Common myeloid progenitor, CD34-positive (primary cell): ENCODE data around the gene MCCD1.
"Not testable (repeated sequence)": the region's sequence is repeated elsewhere in the genome, so short reads cannot be mapped to it uniquely, and the experiment has no call there.

Experiments used
- CTCF ChIA-PET: fragments of 350-600 bp; sonication (Branson Sonifier 250); formaldehyde crosslinking; loops from one replicate; lab custom pipeline; 2021; ENCODE audit warnings: antibody characterized with exemption; lab: Charles Lee
- POLR2A ChIA-PET: fragments of 350-600 bp; sonication (Branson Sonifier 250); formaldehyde crosslinking; loops from one replicate; lab custom pipeline; 2021; ENCODE audit warnings: antibody characterized with exemption; lab: Charles Lee
- DNase-seq, 3 donors: peaks; one replicate each; pipeline versions ENCODE4 v3.0.0 to v3.0.0-alpha.2; 2013
- H3K27ac ChIP-seq, 2 experiments: 1 replicate in 1 of 2; 2 replicates in 1 of 2; pipeline ENCODE4 v1.7.0; 2013; ENCODE audit warnings: inconsistent platforms in 2 of 2, low read length in 2 of 2, mild to moderate bottlenecking in 2 of 2, low read depth in 1 of 2, moderate library complexity in 1 of 2; ENCODE audit not compliant: severe bottlenecking in 2 of 2, insufficient read depth in 1 of 2, poor library complexity in 1 of 2
- H3K27me3 ChIP-seq, 5 experiments: replicated peaks in 2 of 5; 1 replicate in 3 of 5; 2 replicates in 2 of 5; pipeline versions ENCODE4 v1.6.1 to v1.7.0; 2013; ENCODE audit warnings: low read length in 4 of 5, mild to moderate bottlenecking in 2 of 5, moderate library complexity in 2 of 5, inconsistent platforms in 1 of 5; ENCODE audit not compliant: insufficient read depth in 5 of 5, control insufficient read depth in 4 of 5
- H3K36me3 ChIP-seq, 4 experiments: 1 replicate in 2 of 4; 2 replicates in 2 of 4; pipeline versions ENCODE4 v1.6.1 to v1.7.0; 2013; ENCODE audit warnings: low read length in 3 of 4, control low read depth in 1 of 4, mild to moderate bottlenecking in 1 of 4; ENCODE audit not compliant: control insufficient read depth in 4 of 4, insufficient read depth in 4 of 4
- H3K4me1 ChIP-seq, 4 experiments: 1 replicate in 3 of 4; 2 replicates in 1 of 4; pipeline versions ENCODE4 v1.6.1 to v1.7.1; 2013; ENCODE audit warnings: low read length in 3 of 4, mild to moderate bottlenecking in 3 of 4, control low read depth in 1 of 4, inconsistent platforms in 1 of 4, moderate library complexity in 1 of 4; ENCODE audit not compliant: control insufficient read depth in 4 of 4, insufficient read depth in 4 of 4; ENCODE audit errors: control extremely low read depth in 1 of 4
- H3K4me3 ChIP-seq, 7 experiments: 1 replicate in 4 of 7; 2 replicates in 3 of 7; pipeline versions ENCODE4 v1.5.1 to v1.7.0; 2013; ENCODE audit warnings: mild to moderate bottlenecking in 7 of 7, low read length in 6 of 7, moderate library complexity in 6 of 7, inconsistent platforms in 2 of 7, low read depth in 2 of 7, control low read depth in 1 of 7; ENCODE audit not compliant: insufficient read depth in 4 of 7, control insufficient read depth in 1 of 7; ENCODE audit errors: extremely low read depth in 1 of 7
- H3K9me3 ChIP-seq, 5 experiments: 1 replicate in 4 of 5; 2 replicates in 1 of 5; pipeline versions ENCODE4 v1.6.1 to v1.7.1; 2013; ENCODE audit warnings: low read length in 4 of 5, mild to moderate bottlenecking in 2 of 5, inconsistent platforms in 1 of 5, low read depth in 1 of 5, moderate library complexity in 1 of 5; ENCODE audit not compliant: control insufficient read depth in 4 of 5, insufficient read depth in 2 of 5; ENCODE audit errors: control extremely low read depth in 1 of 5
- WGBS: methylation state at CpG from one replicate; pipeline ENCODE4 v1.1.5; 2013; ENCODE audit not compliant: insufficient coverage; 5-methylcytosine and 5-hydroxymethylcytosine counted together

MCCD1 gene

GRCh38 chr6:31486065-31486837 lies 42.5 kb upstream of the MCCD1 start:
- CTCF ChIA-PET, H3K27me3 ChIP-seq, H3K27ac ChIP-seq, H3K4me3 ChIP-seq, H3K4me1 ChIP-seq, H3K9me3 ChIP-seq, DNase-seq, POLR2A ChIA-PET, H3K36me3 ChIP-seq: not testable (repeated sequence)
- WGBS, result no CpG with 5 or more reads among the region's 9 CpGs

- CTCF ChIA-PET, DNase-seq, H3K4me1 ChIP-seq, H3K27ac ChIP-seq, H3K36me3 ChIP-seq, POLR2A ChIA-PET, H3K4me3 ChIP-seq, H3K9me3 ChIP-seq, H3K27me3 ChIP-seq: not testable (repeated sequence)
- WGBS, result 83% methylated on average over 1 of the region's 6 CpGs
These were observed 41.1 kb upstream of the MCCD1 start for GRCh38 chr6:31487674-31488073.

GRCh38 chr6:31489086-31489485 lies 39.7 kb upstream of the MCCD1 start:
- Histone ChIP-seq H3K4me3 (no peak overlapping the region), H3K4me1 (peaks cover 0 to 9% (median 3%) of the 10 kb centered on the region in 4 experiments), H3K27me3 (no peaks in the 10 kb centered on the region), H3K36me3 (no peaks in the 10 kb centered on the region), H3K9me3 (no peaks in the 10 kb centered on the region), H3K27ac (no peak overlapping the region)
- WGBS, result 86% methylated on average over 1 of the region's 4 CpGs
- no peak for DNase-seq
- POLR2A ChIA-PET, result no interaction called here
- CTCF ChIA-PET, result no interaction called here

GRCh38 chr6:31490115-31490873 lies 38.5 kb upstream of the MCCD1 start:
- WGBS, result 87% methylated on average over 10 of the region's 16 CpGs
- Histone ChIP-seq H3K9me3 (no peaks in the 10 kb centered on the region), H3K27me3 (no peaks in the 10 kb centered on the region), H3K27ac (no peak overlapping the region), H3K4me1 (peaks cover 0 to 13% (median 8%) of the 10 kb centered on the region in 4 experiments), H3K4me3 (no peak overlapping the region), H3K36me3 (no peaks in the 10 kb centered on the region)
- CTCF ChIA-PET, result no interaction called here
- no peak for DNase-seq
- POLR2A ChIA-PET, result no interaction called here

GRCh38 chr6:31493550-31493874 lies 35.2 kb upstream of the MCCD1 start:
- WGBS, result 0% methylated on average over 2 of the region's 2 CpGs
- POLR2A ChIA-PET, H3K9me3 ChIP-seq, DNase-seq, H3K27ac ChIP-seq, H3K36me3 ChIP-seq, H3K27me3 ChIP-seq: not testable (repeated sequence)
- Histone ChIP-seq H3K4me1 (peaks cover 9 to 38% (median 31%) of the 10 kb centered on the region in 4 experiments), H3K4me3 (peak overlapping the region; percentile 82 to 92 (median 89))
- CTCF ChIA-PET, result interaction anchor here (0.7 to 3.6 kb wide), 7 partner anchors 25 to 259 kb away, joined by 3 to 17 read pairs (median 3); partner anchors contain the start of gene DDX39B

GRCh38 chr6:31493875-31494694 lies 34.7 kb upstream of the MCCD1 start:
- Histone ChIP-seq H3K27ac (peak overlapping the region in 1 of 2 experiments; percentile 81), H3K27me3 (no peaks in the 10 kb centered on the region), H3K9me3 (no peaks in the 10 kb centered on the region), H3K4me1 (peaks cover 9 to 43% (median 33%) of the 10 kb centered on the region in 4 experiments), H3K36me3 (no peaks in the 10 kb centered on the region), H3K4me3 (peak overlapping the region; percentile 82 to 92 (median 89))
- WGBS, result 0% methylated on average over 51 of the region's 58 CpGs
- ChIA-PET POLR2A (no interaction called here), CTCF (interaction anchor here (0.7 to 3.6 kb wide), 7 partner anchors 26 to 105 kb away, joined by 3 to 17 read pairs (median 4); partner anchors contain the start of gene DDX39B)
- DNase-seq, result peak; percentile 63 to 73 (median 71)
